ENCODE data around the gene ATXN7L1. TPM values are rescaled to one million over a fixed set of nuclear protein-coding genes. Genes with fewer than 3 reads are reported as not detected.

ATXN7L1 gene
- total and polyA plus RNA-seq, 2 of the 13 experiments (the other 11 are each of a cell fraction or from before 2014, with no cell fraction given) = 4.1 to 7.8 TPM

GRCh38 chr7:105849122-105849855, 27.1 kb downstream of the ATXN7L1 start (continued):
- TF ChIP-seq SAP130 (CRISPR knock-in tag; IDR thresholded peaks at IDR 0.05; ENCODE audit: low read depth) (0 out of 2 replicates have a peak, but pooled peaks have one; percentile 21), FOXP1 (IDR thresholded peaks at IDR 0.05) (no peak), FOXP1 (CRISPR knock-in tag; IDR thresholded peaks at IDR 0.05) (0 out of 2 replicates have a peak, but pooled peaks have one; percentile 8), MLXIP (CRISPR knock-in tag; IDR thresholded peaks at IDR 0.05; ENCODE audit: borderline replicate concordance) (no peak), FOSL2 (CRISPR knock-in tag; IDR thresholded peaks at IDR 0.05) (peak; percentile 79), RARA (CRISPR knock-in tag; IDR thresholded peaks at IDR 0.05) (peak; percentile 78), CENPX (CRISPR knock-in tag; IDR thresholded peaks at IDR 0.05) (no peak), SOX6 (IDR thresholded peaks at IDR 0.05) (no peak), SOX6 (CRISPR knock-in tag; IDR thresholded peaks at IDR 0.05) (peak; percentile 29; the same call in 1 of the 2 replicates), CREM (IDR thresholded peaks at IDR 0.05) (0 out of 2 replicates have a peak, but pooled peaks have one; percentile 27), CREM (CRISPR knock-in tag; IDR thresholded peaks at IDR 0.05) (no peak), RXRB (CRISPR knock-in tag; IDR thresholded peaks at IDR 0.05; ENCODE audit: borderline replicate concordance) (0 out of 2 replicates have a peak, but pooled peaks have one; percentile 25), ZNF547 (CRISPR knock-in tag; IDR thresholded peaks at IDR 0.05) (no peak), SOX5 (CRISPR knock-in tag; IDR thresholded peaks at IDR 0.05; ENCODE audit: borderline replicate concordance) (peak; percentile 81), NR2F2 (IDR thresholded peaks at IDR 0.05; ENCODE audit: borderline replicate concordance, low read depth) (peak; percentile 39; the same call in 1 of the 2 replicates), RXRA (CRISPR knock-in tag; IDR thresholded peaks at IDR 0.05) (peak; percentile 53; the same call in 1 of the 2 replicates)
